Posterior cingulate gyrus (tissue), 11 donors: ENCODE measurements around the gene IZUMO1.
A peak's percentile ranks its signal among the peaks of the same experiment; 100 is the strongest.
"Not testable (repeated sequence)": the region's sequence is repeated elsewhere in the genome, so short reads cannot be mapped to it uniquely, and the experiment has no call there.

ENCODE experiments used
- DNase-seq, 10 donors: peaks; one replicate each; pipeline versions ENCODE4 v3.0.0 to v3.0.0-alpha.2; 2020 to 2021; ENCODE audit warnings: mixed read lengths in 3 of 10
- intact Hi-C: fragments of 100-400 bp; cut with DNase I; formaldehyde crosslinking; loops from one replicate; pipeline ENCODE4 v1.15.1; 2023

IZUMO1 gene

GRCh38 chr19:48746738-48747575 is at the start of gene IZUMO1:
Gene IZUMO1, minus strand, starts transcription at chr19:48746909. Its CDS starts 1,050 bp downstream, at chr19:48745859.
- peak; percentile 52 to 95 (median 70) for DNase-seq
- intact Hi-C loops, result no loop called here

GRCh38 chr19:48795685-48796070 is 49.0 kb upstream of the IZUMO1 start:
- no peak for DNase-seq

GRCh38 chr19:48795055-48795684 is 48.5 kb upstream of the IZUMO1 start:
- intact Hi-C loops, result loop anchor here (1.0 to 2.0 kb wide), 2 partner anchors 16 to 40 kb away; partner anchors contain the start of gene BCAT2
- peak; percentile 88 to 99 (median 94) for DNase-seq

More at GRCh38 chr19:48795685-48796070, 49.0 kb upstream of the IZUMO1 start:
- intact Hi-C loops, result loop anchor here (1.0 to 2.0 kb wide), 2 partner anchors 15 to 40 kb away; partner anchors contain the start of gene BCAT2

GRCh38 chr19:48794291-48794690 is 47.6 kb upstream of the IZUMO1 start:
- intact Hi-C loops, result loop anchor here (2.0 kb wide), 1 partner anchor 17 kb away; the partner anchor contains the start of gene BCAT2
- DNase-seq, result no peak

GRCh38 chr19:48793271-48793670 is 46.6 kb upstream of the IZUMO1 start:
- no peak for DNase-seq
- intact Hi-C loops, result no loop called here

- DNase-seq, intact Hi-C loops: not testable (repeated sequence)
These were observed 40.6 kb upstream of the IZUMO1 start for GRCh38 chr19:48787331-48787730.

- DNase-seq, intact Hi-C loops: not testable (repeated sequence)
These were observed 39.7 kb upstream of the IZUMO1 start for GRCh38 chr19:48786422-48786821.

GRCh38 chr19:48784527-48784926 is 37.8 kb upstream of the IZUMO1 start:
- intact Hi-C loops, result no loop called here
- DNase-seq, result no peak

- intact Hi-C loops, result no loop called here
- no peak for DNase-seq
These were observed 34.1 kb upstream of the IZUMO1 start for GRCh38 chr19:48780631-48781391.

- intact Hi-C loops, result no loop called here
These were observed 32.9 kb upstream of the IZUMO1 start for GRCh38 chr19:48779636-48780035.

GRCh38 chr19:48777720-48778119 is 31.0 kb upstream of the IZUMO1 start:
- intact Hi-C loops, result no loop called here
- DNase-seq, result no peak

More at GRCh38 chr19:48779636-48780035, 32.9 kb upstream of the IZUMO1 start:
- no peak for DNase-seq

GRCh38 chr19:48777139-48777538 is 30.4 kb upstream of the IZUMO1 start:
- intact Hi-C loops, result no loop called here
- DNase-seq, result no peak

- intact Hi-C loops, result no loop called here
These were observed 25.8 kb upstream of the IZUMO1 start for GRCh38 chr19:48772503-48772953.

GRCh38 chr19:48770734-48771472 is 24.2 kb upstream of the IZUMO1 start:
- intact Hi-C loops, result no loop called here
- DNase-seq, result no peak

More at GRCh38 chr19:48772503-48772953, 25.8 kb upstream of the IZUMO1 start:
- DNase-seq, result no peak

- intact Hi-C loops, result no loop called here
- no peak for DNase-seq
These were observed 23.6 kb upstream of the IZUMO1 start for GRCh38 chr19:48770266-48770665.

- intact Hi-C loops, result no loop called here
- DNase-seq, result no peak
These were observed 22.4 kb upstream of the IZUMO1 start for GRCh38 chr19:48768994-48769713.

- intact Hi-C loops, DNase-seq: not testable (repeated sequence)
These were observed 21.6 kb upstream of the IZUMO1 start for GRCh38 chr19:48768171-48768753.

- DNase-seq, intact Hi-C loops: not testable (repeated sequence)
These were observed 19.1 kb upstream of the IZUMO1 start for GRCh38 chr19:48765816-48766215.
